Activated CD4-positive, alpha-beta T cell treated with anti-CD3 and anti-CD28 coated beads for 36 hours (primary cell): ENCODE measurements around the gene ARPC2. TPM values are rescaled to one million over a fixed set of nuclear protein-coding genes. Genes with fewer than 3 reads are reported as not detected.

Source experiments
- ATAC-seq: fragments of 200-7000 bp; cut with Tn5 transposase; one replicate; pipeline ENCODE4 v1.10.0; 2021; ENCODE audit warnings: mild to moderate bottlenecking, moderate library complexity
- CTCF ChIA-PET: fragments of 350-600 bp; sonication (Branson Sonifier 250); formaldehyde crosslinking; loops from one replicate; lab custom pipeline; 2021; ENCODE audit warnings: antibody characterized with exemption; lab: Charles Lee
- POLR2A ChIA-PET: fragments of 350-600 bp; sonication (Branson Sonifier 250); formaldehyde crosslinking; loops from one replicate; lab custom pipeline; 2021; ENCODE audit warnings: antibody characterized with exemption, inconsistent platforms; lab: Charles Lee
- DNase-seq: peaks from one replicate; pipeline ENCODE4 v3.0.0-alpha.2; 2020
- H3K27ac Mint-ChIP-seq: one replicate; pipeline ENCODE4 v1.8.0; 2021; ENCODE audit warnings: mixed read lengths
- H3K27me3 Mint-ChIP-seq: one replicate; pipeline ENCODE4 v1.8.0; 2021; ENCODE audit warnings: mixed read lengths
- H3K36me3 Mint-ChIP-seq: one replicate; pipeline ENCODE4 v1.8.0; 2021; ENCODE audit warnings: low read depth, mixed read lengths
- H3K4me1 Mint-ChIP-seq: one replicate; pipeline ENCODE4 v1.8.0; 2021; ENCODE audit warnings: mixed read lengths
- H3K4me3 Mint-ChIP-seq: one replicate; pipeline ENCODE4 v1.8.0; 2021; ENCODE audit warnings: mild to moderate bottlenecking, moderate library complexity, mixed read lengths
- H3K9me3 Mint-ChIP-seq: one replicate; pipeline ENCODE4 v1.8.0; 2021; ENCODE audit warnings: low read depth, mixed read lengths
- intact Hi-C, 2 experiments: fragments of 100-400 bp; cut with DNase I in 1 of 2; cut with micrococcal nuclease in 1 of 2; formaldehyde crosslinking; loops; one replicate each; pipeline versions ENCODE4 v1.14.2 to v1.15.1; 2022 to 2024; cut with DNase I, micrococcal nuclease
- total RNA-seq, 2 experiments: library from RNA; stranded (reverse); gene quantifications; one replicate each; pipeline ENCODE4 v1.2.3, GENCODE V29; 2021

ARPC2 gene
- total RNA-seq, 2 experiments from 2014 or later: 563 to 632 TPM

GRCh38 chr2:218216336-218216673 is 684 bp upstream of the ARPC2 start:
- Mint-ChIP-seq H3K4me3 (peak overlapping the region; percentile 81), H3K9me3 (no peaks in the 10 kb centered on the region), H3K27me3 (no peaks in the 10 kb centered on the region), H3K4me1 (peaks cover 29% of the 10 kb centered on the region), H3K27ac (peak overlapping the region; percentile 90), H3K36me3 (peaks cover 37% of the 10 kb centered on the region)
- POLR2A ChIA-PET: interaction anchor here (0.8 to 1.6 kb wide), 5 partner anchors 10 to 71 kb away, joined by 4 to 13 read pairs (median 4); partner anchors contain the start of genes AAMP and PNKD
- ATAC-seq (no peak), DNase-seq (no peak)
- CTCF ChIA-PET: interaction anchor here (0.6 to 1.3 kb wide), 6 partner anchors 13 to 60 kb away, joined by 3 to 7 read pairs (median 3); partner anchors contain the start of genes AAMP and PNKD
- intact Hi-C loops: loop anchor here (2.0 kb wide), 2 partner anchors 180 to 1172 kb away; no protein-coding TSS in a partner anchor

- Mint-ChIP-seq H3K4me3 (peak overlapping the region; percentile 81), H3K9me3 (no peaks in the 10 kb centered on the region), H3K27me3 (no peaks in the 10 kb centered on the region), H3K27ac (peak overlapping the region; percentile 96), H3K4me1 (peaks cover 42% of the 10 kb centered on the region), H3K36me3 (peaks cover 49% of the 10 kb centered on the region)
- CTCF ChIA-PET: interaction anchor here (0.8 to 4.5 kb wide), 3 partner anchors 12 to 658 kb away, joined by 3 to 47 read pairs (median 4); no protein-coding TSS in a partner anchor
- peak; percentile 70 for ATAC-seq
- intact Hi-C loops: loop anchor here (1.0 to 2.0 kb wide), 12 partner anchors 12 to 1171 kb away; partner anchors contain the start of genes AAMP (in 2 of the 2), PNKD (in 2 of the 2), BCS1L (in 1 of the 2) and CNOT9 (in 1 of the 2)
- peak; percentile 88 for DNase-seq
- POLR2A ChIA-PET: interaction anchor here (0.9 to 1.6 kb wide), 4 partner anchors 12 to 70 kb away, joined by 3 to 13 read pairs (median 4); partner anchors contain the start of genes AAMP and PNKD
Observed at GRCh38 chr2:218217360-218218267, 625 bp downstream of the ARPC2 start.

- peaks cover 56% of the 10 kb centered on the region for H3K36me3 Mint-ChIP-seq
- intact Hi-C loops: loop anchor here (1.0 to 2.0 kb wide), 3 partner anchors 11 to 492 kb away; partner anchors contain the start of gene TTLL4 (in 1 of the 2)
- H3K27me3 Mint-ChIP-seq: no peaks in the 10 kb centered on the region
- no peaks in the 10 kb centered on the region for H3K9me3 Mint-ChIP-seq
- ChIA-PET POLR2A (interaction anchor here (0.9 to 1.2 kb wide), 2 partner anchors 9 to 12 kb away, joined by 3 to 10 read pairs; no protein-coding TSS in a partner anchor), CTCF (interaction anchor here (0.5 to 4.5 kb wide), 7 partner anchors 12 to 993 kb away, joined by 3 to 47 read pairs (median 4); partner anchors contain the start of genes AAMP and PNKD)
- peak overlapping the region; percentile 81 for H3K4me3 Mint-ChIP-seq
- peak; percentile 40 for ATAC-seq
- peak; percentile 55 for DNase-seq
- peaks cover 51% of the 10 kb centered on the region for H3K4me1 Mint-ChIP-seq
- H3K27ac Mint-ChIP-seq: peak overlapping the region; percentile 96
Observed at GRCh38 chr2:218218268-218219185, 1.5 kb downstream of the ARPC2 start.

DNA sequence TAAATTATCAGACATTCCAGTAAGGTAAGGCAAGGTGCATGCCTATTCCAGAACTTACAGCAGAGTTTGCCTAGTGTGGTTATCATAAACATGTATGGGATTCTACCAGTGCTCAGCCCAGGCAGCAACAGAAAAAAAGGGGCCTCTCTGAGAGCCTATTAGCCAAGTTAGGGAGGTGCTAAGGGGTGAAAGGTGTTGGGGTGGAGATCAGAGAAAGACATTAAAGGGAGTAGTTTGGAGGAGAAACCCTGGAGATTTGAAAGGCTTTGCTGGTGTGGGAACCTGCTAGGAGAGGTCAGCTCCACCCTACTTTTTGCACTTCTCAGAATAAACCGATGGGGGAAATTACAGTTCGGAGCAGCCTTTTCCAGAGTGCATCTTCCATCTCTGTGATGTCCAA is 2.9 kb downstream of the ARPC2 start:
- peaks cover 65% of the 10 kb centered on the region for H3K4me1 Mint-ChIP-seq
- peaks cover 70% of the 10 kb centered on the region for H3K36me3 Mint-ChIP-seq
- peak overlapping the region; percentile 96 for H3K27ac Mint-ChIP-seq
- ChIA-PET CTCF (interaction anchor here (0.6 to 4.5 kb wide), 9 partner anchors 10 to 497 kb away, joined by 3 to 47 read pairs (median 4); partner anchors contain the start of genes AAMP and PNKD), POLR2A (interaction anchor here (0.6 to 1.3 kb wide), 3 partner anchors 9 to 1035 kb away, joined by 3 to 10 read pairs (median 6); no protein-coding TSS in a partner anchor)
- ATAC-seq (no peak), DNase-seq (no peak)
- intact Hi-C loops: loop anchor here in 1 of 2 experiments (2.0 kb wide), 1 partner anchor 37 kb away; no protein-coding TSS in a partner anchor
- H3K4me3 Mint-ChIP-seq: peak overlapping the region; percentile 81
- H3K9me3 Mint-ChIP-seq: no peaks in the 10 kb centered on the region
- no peaks in the 10 kb centered on the region for H3K27me3 Mint-ChIP-seq

DNA sequence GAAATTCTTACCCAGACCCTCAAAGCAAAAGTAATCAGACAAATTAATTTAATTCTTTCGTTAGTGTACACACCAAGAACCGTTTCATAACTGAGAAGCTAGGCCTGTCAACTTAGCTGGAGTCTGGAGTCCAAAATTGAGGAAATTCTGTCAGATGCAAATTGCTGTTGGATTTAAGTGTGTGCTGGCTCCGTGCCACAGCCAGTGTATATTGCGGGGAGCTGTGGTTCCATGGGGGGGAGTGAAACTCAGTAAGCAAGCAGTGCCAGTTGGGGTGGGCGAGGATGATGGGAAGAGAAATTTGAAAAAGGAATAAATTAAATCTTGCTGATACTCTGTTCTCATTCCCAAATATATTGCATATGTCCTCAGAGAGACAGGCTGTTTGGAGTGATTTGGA is 4.0 kb downstream of the ARPC2 start:
- ChIA-PET CTCF (interaction anchor here (0.9 to 4.5 kb wide), 8 partner anchors 9 to 51 kb away, joined by 3 to 47 read pairs (median 4); partner anchors contain the start of genes AAMP and PNKD), POLR2A (interaction anchor here (1.2 to 1.3 kb wide), 2 partner anchors 8 to 10 kb away, joined by 3 to 6 read pairs; no protein-coding TSS in a partner anchor)
- intact Hi-C loops: no loop called here
- ATAC-seq (no peak), DNase-seq (peak; percentile 20)
- H3K4me3 Mint-ChIP-seq: peak overlapping the region; percentile 81
- H3K4me1 Mint-ChIP-seq: peaks cover 73% of the 10 kb centered on the region
- no peaks in the 10 kb centered on the region for H3K9me3 Mint-ChIP-seq
- peaks cover 81% of the 10 kb centered on the region for H3K36me3 Mint-ChIP-seq
- H3K27ac Mint-ChIP-seq: peak overlapping the region; percentile 96
- no peaks in the 10 kb centered on the region for H3K27me3 Mint-ChIP-seq

GRCh38 chr2:218223046-218223445 is 6.1 kb downstream of the ARPC2 start:
- intact Hi-C loops: no loop called here
- DNase-seq (peak; percentile 42), ATAC-seq (peak; percentile 66)
- no peaks in the 10 kb centered on the region for H3K27me3 Mint-ChIP-seq
- ChIA-PET CTCF (interaction anchor here (1.8 kb wide), 1 partner anchor 15 kb away, joined by 6 read pairs; no protein-coding TSS in a partner anchor), POLR2A (interaction anchor here (1.1 kb wide), 1 partner anchor 8 kb away, joined by 4 read pairs; no protein-coding TSS in a partner anchor)
- H3K4me3 Mint-ChIP-seq: peak overlapping the region; percentile 81
- H3K9me3 Mint-ChIP-seq: no peaks in the 10 kb centered on the region
- H3K36me3 Mint-ChIP-seq: peaks cover 92% of the 10 kb centered on the region
- H3K27ac Mint-ChIP-seq: peak overlapping the region; percentile 88
- peaks cover 85% of the 10 kb centered on the region for H3K4me1 Mint-ChIP-seq

DNA sequence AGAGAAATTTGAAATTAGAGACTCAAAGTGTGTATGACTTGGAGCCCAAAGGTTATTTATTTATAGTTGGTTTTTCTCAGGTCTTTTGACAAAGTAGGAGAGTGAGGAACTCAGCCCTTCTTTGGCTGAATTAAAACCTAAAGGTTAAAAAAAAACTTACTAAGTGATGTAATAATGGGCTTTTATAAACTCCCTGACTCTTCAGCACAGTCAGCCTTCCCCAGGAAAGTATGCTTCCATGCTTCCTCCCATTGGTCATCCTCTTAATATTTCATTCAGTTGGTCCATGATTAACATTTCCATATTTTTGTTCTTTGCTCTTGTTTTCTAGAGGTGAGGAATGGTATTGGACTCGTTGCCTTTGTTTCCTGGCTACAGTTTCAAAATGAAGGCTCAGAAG is 7.2 kb downstream of the ARPC2 start:
- CTCF ChIA-PET: interaction anchor here (1.7 to 2.1 kb wide), 2 partner anchors 30 to 33 kb away, joined by 5 to 10 read pairs; no protein-coding TSS in a partner anchor
- POLR2A ChIA-PET: no interaction called here
- intact Hi-C loops: no loop called here

DNA sequence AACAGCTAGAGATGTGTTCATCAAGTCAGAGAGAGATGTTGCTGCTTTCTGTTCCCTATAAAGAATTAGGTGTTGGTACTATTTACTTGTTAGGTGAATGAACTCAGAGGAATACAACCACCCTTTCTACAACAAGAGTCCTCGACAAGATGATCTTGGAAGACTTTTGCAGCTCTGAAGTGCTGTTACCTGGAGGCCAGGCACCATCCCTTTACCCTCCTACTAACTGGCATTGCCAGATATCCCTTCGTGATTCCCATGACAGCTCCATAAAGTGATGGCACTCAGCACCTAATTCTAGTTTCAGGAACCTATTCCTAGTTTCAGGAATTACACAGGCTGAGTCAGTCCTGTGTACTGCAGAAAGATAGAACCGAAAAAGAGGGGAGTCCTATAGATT is 9.9 kb downstream of the ARPC2 start:
- Mint-ChIP-seq H3K27me3 (no peaks in the 10 kb centered on the region), H3K36me3 (peaks cover 86% of the 10 kb centered on the region), H3K27ac (peak overlapping the region; percentile 81), H3K9me3 (no peaks in the 10 kb centered on the region), H3K4me1 (peaks cover 90% of the 10 kb centered on the region), H3K4me3 (no peak overlapping the region)
- ATAC-seq (no peak), DNase-seq (no peak)
- POLR2A ChIA-PET: interaction anchor here (1.1 kb wide), 1 partner anchor 8 kb away, joined by 10 read pairs; no protein-coding TSS in a partner anchor
- intact Hi-C loops: loop anchor here in 1 of 2 experiments (5.0 kb wide), 1 partner anchor 670 kb away; no protein-coding TSS in a partner anchor
- CTCF ChIA-PET: interaction anchor here (0.7 to 5.0 kb wide), 9 partner anchors 9 to 170 kb away, joined by 3 to 29 read pairs (median 4); partner anchors contain the start of genes AAMP and PNKD

More for the DNA sequence above, 7.2 kb downstream of the ARPC2 start:
- H3K36me3 Mint-ChIP-seq: peaks cover 94% of the 10 kb centered on the region
- H3K27me3 Mint-ChIP-seq: no peaks in the 10 kb centered on the region
- ATAC-seq (no peak), DNase-seq (no peak)
- H3K9me3 Mint-ChIP-seq: no peaks in the 10 kb centered on the region
- H3K27ac Mint-ChIP-seq: peak overlapping the region; percentile 88
- H3K4me1 Mint-ChIP-seq: peaks cover 93% of the 10 kb centered on the region
- H3K4me3 Mint-ChIP-seq: peak overlapping the region; percentile 38

DNA sequence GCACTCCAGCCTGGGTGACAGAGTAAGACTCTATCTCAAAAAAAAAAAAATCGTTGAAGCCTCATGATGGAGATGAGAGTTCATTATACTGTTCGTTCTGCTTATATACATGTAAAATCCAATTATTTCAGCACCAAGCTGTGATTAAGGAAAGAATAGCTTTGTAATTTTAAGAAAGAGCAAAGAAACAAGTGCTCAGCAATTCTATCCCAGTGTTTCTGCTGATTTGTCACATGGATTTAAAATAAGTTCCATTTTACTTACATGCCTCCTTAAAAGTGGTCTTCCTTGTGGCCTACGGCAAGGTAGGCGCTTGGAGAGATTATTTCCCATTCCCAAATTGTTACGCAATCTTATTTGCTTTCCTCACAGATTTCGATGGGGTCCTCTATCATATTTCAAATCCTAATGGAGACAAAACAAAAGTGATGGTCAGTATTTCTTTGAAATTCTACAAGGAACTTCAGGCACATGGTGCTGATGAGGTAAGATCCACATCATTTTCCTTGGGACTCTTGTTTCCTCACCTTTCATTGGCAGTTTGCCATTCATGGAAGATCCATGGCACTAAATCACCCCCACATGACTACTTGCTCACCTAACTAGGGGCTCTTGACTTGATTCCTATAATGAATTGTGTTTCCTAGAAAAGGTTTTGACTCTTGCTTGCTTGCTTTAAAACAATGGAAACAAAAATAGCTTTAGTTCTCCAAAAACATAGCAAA is 11.5 kb downstream of the ARPC2 start:
- intact Hi-C loops: loop anchor here (1.0 to 5.0 kb wide), 6 partner anchors 10 to 669 kb away; partner anchors contain the start of genes AAMP (in 1 of the 2) and PNKD (in 1 of the 2)
- H3K9me3 Mint-ChIP-seq: no peaks in the 10 kb centered on the region
- H3K4me1 Mint-ChIP-seq: peaks cover 79% of the 10 kb centered on the region
- H3K4me3 Mint-ChIP-seq: peak overlapping the region; percentile 45
- peak overlapping the region; percentile 95 for H3K27ac Mint-ChIP-seq
- POLR2A ChIA-PET: interaction anchor here (0.9 to 1.5 kb wide), 3 partner anchors 8 to 12 kb away, joined by 3 to 6 read pairs (median 4); partner anchors contain the start of gene ARPC2
- no peaks in the 10 kb centered on the region for H3K27me3 Mint-ChIP-seq
- H3K36me3 Mint-ChIP-seq: peaks cover 86% of the 10 kb centered on the region
- DNase-seq (no peak), ATAC-seq (no peak)
- CTCF ChIA-PET: interaction anchor here (0.6 to 5.0 kb wide), 13 partner anchors 8 to 942 kb away, joined by 3 to 47 read pairs (median 4); partner anchors contain the start of genes ARPC2, CXCR1 and GPBAR1
